Breast epithelium (tissue), 3 donors: ENCODE results near the gene SCN2A.

Experiments
- POLR2A ChIP-seq: fragments of 450-650 bp; IDR thresholded peaks from one replicate; pipeline ENCODE4 v1.6.1; 2016; ENCODE audit warnings: antibody characterized with exemption, mild to moderate bottlenecking, moderate library complexity
- TF ChIP-seq, protein P1 (sequence below), 3 donors: fragments of 450-650 bp; IDR thresholded peaks; one replicate each; pipeline ENCODE4 v1.5.1; 2016 to 2017; ENCODE audit warnings: antibody characterized with exemption in 3 of 3, mild to moderate bottlenecking in 3 of 3, moderate library complexity in 3 of 3

- TF ChIP-seq, protein P1, sequence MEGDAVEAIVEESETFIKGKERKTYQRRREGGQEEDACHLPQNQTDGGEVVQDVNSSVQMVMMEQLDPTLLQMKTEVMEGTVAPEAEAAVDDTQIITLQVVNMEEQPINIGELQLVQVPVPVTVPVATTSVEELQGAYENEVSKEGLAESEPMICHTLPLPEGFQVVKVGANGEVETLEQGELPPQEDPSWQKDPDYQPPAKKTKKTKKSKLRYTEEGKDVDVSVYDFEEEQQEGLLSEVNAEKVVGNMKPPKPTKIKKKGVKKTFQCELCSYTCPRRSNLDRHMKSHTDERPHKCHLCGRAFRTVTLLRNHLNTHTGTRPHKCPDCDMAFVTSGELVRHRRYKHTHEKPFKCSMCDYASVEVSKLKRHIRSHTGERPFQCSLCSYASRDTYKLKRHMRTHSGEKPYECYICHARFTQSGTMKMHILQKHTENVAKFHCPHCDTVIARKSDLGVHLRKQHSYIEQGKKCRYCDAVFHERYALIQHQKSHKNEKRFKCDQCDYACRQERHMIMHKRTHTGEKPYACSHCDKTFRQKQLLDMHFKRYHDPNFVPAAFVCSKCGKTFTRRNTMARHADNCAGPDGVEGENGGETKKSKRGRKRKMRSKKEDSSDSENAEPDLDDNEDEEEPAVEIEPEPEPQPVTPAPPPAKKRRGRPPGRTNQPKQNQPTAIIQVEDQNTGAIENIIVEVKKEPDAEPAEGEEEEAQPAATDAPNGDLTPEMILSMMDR (IDR thresholded peaks at IDR 0.05): no peak
- no peak for TF ChIP-seq POLR2A
Measured at GRCh38 chr2:165256618-165257017, 17.4 kb downstream of the SCN2A start.
